ENCODE measurements around the gene KCNQ5. TPM values are rescaled to one million over a fixed set of nuclear protein-coding genes. Genes with fewer than 3 reads are reported as not detected.

KCNQ5 gene
- total RNA-seq, 1 experiment from 2014 or later, result 2.0 TPM

DNA sequence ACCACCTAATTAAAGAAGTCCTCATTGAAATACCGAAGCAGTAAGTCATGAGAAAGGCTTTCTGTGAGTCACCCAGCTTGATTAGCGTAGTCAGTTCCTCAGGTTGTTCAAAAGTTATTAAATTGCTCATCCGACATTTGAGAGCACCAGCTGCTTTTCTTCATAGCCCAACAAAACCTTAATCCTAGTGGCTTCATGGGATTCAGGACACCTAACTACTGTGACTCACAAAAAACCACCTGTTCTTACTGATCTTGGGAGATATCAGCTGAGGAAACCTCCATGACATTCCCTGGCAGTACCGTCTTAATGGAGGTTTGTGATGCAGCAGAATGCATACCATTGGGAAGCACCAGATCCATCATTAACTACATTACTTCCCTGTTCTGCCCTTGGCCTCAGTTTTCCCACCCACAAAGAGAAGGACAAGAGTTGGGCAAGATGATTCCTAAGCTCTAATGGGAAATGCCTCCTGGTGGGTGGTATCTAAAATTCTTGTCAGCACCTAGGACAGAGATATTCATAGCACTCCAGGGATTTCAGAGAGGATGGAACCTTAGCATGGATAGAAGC is 499.6 kb downstream of the KCNQ5 start:
- CTCF ChIA-PET, result interaction anchor here (1.3 kb wide), 1 partner anchor 13 kb away, joined by 4 read pairs; no protein-coding TSS in a partner anchor
- ATAC-seq (peak; percentile 77), DNase-seq (ENCODE audit: low spot score) (no peak)
- no peak overlapping the region for H3K4me3 Mint-ChIP-seq
- TF ChIP-seq TCF7 (CRISPR knock-in tag; IDR thresholded peaks at IDR 0.05; ENCODE audit: low read depth) (no peak), PRRX2 (CRISPR knock-in tag; IDR thresholded peaks at IDR 0.05) (no peak), NFATC4 (CRISPR knock-in tag; IDR thresholded peaks at IDR 0.05) (no peak), ZNF263 (CRISPR knock-in tag; IDR thresholded peaks at IDR 0.05; ENCODE audit: low read depth) (no peak), AFF4 (CRISPR knock-in tag; IDR thresholded peaks at IDR 0.05; ENCODE audit: borderline replicate concordance) (no peak)
- H3K4me1 Mint-ChIP-seq, result peaks cover 6% of the 10 kb centered on the region; the same call in 1 of the 2 replicates
- no peak overlapping the region for H3K27ac Mint-ChIP-seq
- H3K9me3 Mint-ChIP-seq, result no peaks in the 10 kb centered on the region
- H3K36me3 Mint-ChIP-seq, result no peaks in the 10 kb centered on the region
- POLR2A ChIA-PET, result no interaction called here
- H3K27me3 Mint-ChIP-seq (ENCODE audit: low read depth), result no peaks in the 10 kb centered on the region

- ChIA-PET POLR2A (no interaction called here), CTCF (no interaction called here)
- ATAC-seq (no peak), DNase-seq (ENCODE audit: low spot score) (no peak)
- no peaks in the 10 kb centered on the region for H3K9me3 Mint-ChIP-seq
- no peaks in the 10 kb centered on the region for H3K36me3 Mint-ChIP-seq
- H3K27me3 Mint-ChIP-seq (ENCODE audit: low read depth), result no peaks in the 10 kb centered on the region
- H3K4me3 Mint-ChIP-seq, result no peak overlapping the region
- no peak overlapping the region for H3K27ac Mint-ChIP-seq
- peaks cover 7% of the 10 kb centered on the region for H3K4me1 Mint-ChIP-seq
- TF ChIP-seq ESRRA (CRISPR knock-in tag; IDR thresholded peaks at IDR 0.05; ENCODE audit: borderline replicate concordance), result no peak
- TF ChIP-seq SMAD4 (CRISPR knock-in tag; IDR thresholded peaks at IDR 0.05), result no peak
- no peak for TF ChIP-seq SOX15 (CRISPR knock-in tag; IDR thresholded peaks at IDR 0.05)
- no peak for TF ChIP-seq OVOL2 (CRISPR knock-in tag; IDR thresholded peaks at IDR 0.05; ENCODE audit: borderline replicate concordance)
- no peak for TF ChIP-seq CTCF (IDR thresholded peaks at IDR 0.05)
- TF ChIP-seq JUN (CRISPR knock-in tag; IDR thresholded peaks at IDR 0.05), result no peak
- TF ChIP-seq E2F1 (CRISPR knock-in tag; IDR thresholded peaks at IDR 0.05), result no peak
- TF ChIP-seq NR3C1 (CRISPR knock-in tag; conservative IDR thresholded peaks at IDR 0.05; ENCODE audit: low read depth), result no peak
- no peak for TF ChIP-seq TEAD4 (CRISPR knock-in tag; IDR thresholded peaks at IDR 0.05)
- no peak for TF ChIP-seq ZNF138 (CRISPR knock-in tag; conservative IDR thresholded peaks at IDR 0.05)
- no peak for TF ChIP-seq TP53 (CRISPR knock-in tag; IDR thresholded peaks at IDR 0.05)
- TF ChIP-seq, protein P1, sequence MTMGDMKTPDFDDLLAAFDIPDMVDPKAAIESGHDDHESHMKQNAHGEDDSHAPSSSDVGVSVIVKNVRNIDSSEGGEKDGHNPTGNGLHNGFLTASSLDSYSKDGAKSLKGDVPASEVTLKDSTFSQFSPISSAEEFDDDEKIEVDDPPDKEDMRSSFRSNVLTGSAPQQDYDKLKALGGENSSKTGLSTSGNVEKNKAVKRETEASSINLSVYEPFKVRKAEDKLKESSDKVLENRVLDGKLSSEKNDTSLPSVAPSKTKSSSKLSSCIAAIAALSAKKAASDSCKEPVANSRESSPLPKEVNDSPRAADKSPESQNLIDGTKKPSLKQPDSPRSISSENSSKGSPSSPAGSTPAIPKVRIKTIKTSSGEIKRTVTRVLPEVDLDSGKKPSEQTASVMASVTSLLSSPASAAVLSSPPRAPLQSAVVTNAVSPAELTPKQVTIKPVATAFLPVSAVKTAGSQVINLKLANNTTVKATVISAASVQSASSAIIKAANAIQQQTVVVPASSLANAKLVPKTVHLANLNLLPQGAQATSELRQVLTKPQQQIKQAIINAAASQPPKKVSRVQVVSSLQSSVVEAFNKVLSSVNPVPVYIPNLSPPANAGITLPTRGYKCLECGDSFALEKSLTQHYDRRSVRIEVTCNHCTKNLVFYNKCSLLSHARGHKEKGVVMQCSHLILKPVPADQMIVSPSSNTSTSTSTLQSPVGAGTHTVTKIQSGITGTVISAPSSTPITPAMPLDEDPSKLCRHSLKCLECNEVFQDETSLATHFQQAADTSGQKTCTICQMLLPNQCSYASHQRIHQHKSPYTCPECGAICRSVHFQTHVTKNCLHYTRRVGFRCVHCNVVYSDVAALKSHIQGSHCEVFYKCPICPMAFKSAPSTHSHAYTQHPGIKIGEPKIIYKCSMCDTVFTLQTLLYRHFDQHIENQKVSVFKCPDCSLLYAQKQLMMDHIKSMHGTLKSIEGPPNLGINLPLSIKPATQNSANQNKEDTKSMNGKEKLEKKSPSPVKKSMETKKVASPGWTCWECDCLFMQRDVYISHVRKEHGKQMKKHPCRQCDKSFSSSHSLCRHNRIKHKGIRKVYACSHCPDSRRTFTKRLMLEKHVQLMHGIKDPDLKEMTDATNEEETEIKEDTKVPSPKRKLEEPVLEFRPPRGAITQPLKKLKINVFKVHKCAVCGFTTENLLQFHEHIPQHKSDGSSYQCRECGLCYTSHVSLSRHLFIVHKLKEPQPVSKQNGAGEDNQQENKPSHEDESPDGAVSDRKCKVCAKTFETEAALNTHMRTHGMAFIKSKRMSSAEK (CRISPR knock-in tag; IDR thresholded peaks at IDR 0.05; ENCODE audit: borderline replicate concordance), result no peak
- TF ChIP-seq, protein P2, sequence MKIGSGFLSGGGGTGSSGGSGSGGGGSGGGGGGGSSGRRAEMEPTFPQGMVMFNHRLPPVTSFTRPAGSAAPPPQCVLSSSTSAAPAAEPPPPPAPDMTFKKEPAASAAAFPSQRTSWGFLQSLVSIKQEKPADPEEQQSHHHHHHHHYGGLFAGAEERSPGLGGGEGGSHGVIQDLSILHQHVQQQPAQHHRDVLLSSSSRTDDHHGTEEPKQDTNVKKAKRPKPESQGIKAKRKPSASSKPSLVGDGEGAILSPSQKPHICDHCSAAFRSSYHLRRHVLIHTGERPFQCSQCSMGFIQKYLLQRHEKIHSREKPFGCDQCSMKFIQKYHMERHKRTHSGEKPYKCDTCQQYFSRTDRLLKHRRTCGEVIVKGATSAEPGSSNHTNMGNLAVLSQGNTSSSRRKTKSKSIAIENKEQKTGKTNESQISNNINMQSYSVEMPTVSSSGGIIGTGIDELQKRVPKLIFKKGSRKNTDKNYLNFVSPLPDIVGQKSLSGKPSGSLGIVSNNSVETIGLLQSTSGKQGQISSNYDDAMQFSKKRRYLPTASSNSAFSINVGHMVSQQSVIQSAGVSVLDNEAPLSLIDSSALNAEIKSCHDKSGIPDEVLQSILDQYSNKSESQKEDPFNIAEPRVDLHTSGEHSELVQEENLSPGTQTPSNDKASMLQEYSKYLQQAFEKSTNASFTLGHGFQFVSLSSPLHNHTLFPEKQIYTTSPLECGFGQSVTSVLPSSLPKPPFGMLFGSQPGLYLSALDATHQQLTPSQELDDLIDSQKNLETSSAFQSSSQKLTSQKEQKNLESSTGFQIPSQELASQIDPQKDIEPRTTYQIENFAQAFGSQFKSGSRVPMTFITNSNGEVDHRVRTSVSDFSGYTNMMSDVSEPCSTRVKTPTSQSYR (CRISPR knock-in tag; IDR thresholded peaks at IDR 0.05), result no peak
- TF ChIP-seq, protein P3, sequence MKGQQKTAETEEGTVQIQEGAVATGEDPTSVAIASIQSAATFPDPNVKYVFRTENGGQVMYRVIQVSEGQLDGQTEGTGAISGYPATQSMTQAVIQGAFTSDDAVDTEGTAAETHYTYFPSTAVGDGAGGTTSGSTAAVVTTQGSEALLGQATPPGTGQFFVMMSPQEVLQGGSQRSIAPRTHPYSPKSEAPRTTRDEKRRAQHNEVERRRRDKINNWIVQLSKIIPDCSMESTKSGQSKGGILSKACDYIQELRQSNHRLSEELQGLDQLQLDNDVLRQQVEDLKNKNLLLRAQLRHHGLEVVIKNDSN (CRISPR knock-in tag; IDR thresholded peaks at IDR 0.05), result no peak
- no peak for TF ChIP-seq ATF1 (CRISPR knock-in tag; IDR thresholded peaks at IDR 0.05)
Measured at GRCh38 chr6:73123632-73124329, 501.9 kb downstream of the KCNQ5 start.

All from WTC11 (cell line).